ENCODE results near the gene SSBP4.
A peak's percentile ranks its signal among the peaks of the same experiment; 100 is the strongest.

SSBP4 gene

GRCh38 chr19:18435178-18435841 is 16.1 kb downstream of the SSBP4 start:
- no peak for TF ChIP-seq CTCF (conservative IDR thresholded peaks at IDR 0.05; ENCODE audit: control insufficient read depth, insufficient read depth, low read depth, low read length)
- DNase-seq (ENCODE audit: low read depth) = no peak
- no peak overlapping the region for H3K4me3 ChIP-seq (ENCODE audit: control insufficient read depth, low read depth, low read length)

DNA sequence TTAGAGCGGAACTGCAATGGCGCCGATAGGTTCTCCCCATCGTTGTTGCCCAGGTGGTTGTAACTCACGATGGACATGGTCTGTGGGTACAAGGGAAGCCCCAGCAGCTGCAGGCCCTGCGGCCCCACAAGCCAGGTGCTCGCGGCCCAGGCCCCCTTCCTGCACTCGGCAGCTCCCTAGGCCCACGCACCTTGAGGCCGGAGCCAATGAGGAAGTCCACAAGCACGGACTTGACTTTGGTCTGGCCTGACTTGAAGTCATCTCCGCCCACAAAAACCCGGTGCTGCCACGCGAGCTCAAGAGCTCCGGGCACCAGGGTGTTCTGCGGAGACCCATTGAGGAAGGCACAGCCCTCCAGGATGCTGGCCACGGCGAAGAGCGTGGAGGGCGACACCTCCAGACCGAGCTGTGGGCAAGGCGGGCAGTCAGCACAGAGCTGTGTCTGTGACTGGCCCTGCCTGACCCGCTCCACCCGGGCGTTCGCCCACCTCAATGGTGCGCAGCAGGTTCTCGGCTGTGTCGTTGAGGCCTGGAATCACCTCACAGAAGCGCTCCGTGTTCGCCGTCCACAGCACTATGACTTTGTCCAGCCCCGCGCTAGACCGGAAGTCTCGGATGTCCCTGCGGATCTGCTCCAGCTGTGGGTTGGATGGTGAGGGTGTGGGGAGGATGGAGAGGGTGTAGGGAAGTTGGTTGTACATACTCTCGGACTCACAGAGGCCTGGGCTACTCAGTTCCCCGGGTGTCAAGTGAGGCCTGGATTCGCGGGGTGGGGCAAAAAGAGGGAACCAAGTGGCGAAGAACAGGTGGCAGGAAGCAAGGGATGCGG is 16.9 kb downstream of the SSBP4 start:
- H3K4me3 ChIP-seq (ENCODE audit: control insufficient read depth, low read depth, low read length) = no peak overlapping the region
- DNase-seq (ENCODE audit: low read depth) = no peak
- TF ChIP-seq CTCF (conservative IDR thresholded peaks at IDR 0.05; ENCODE audit: control insufficient read depth, insufficient read depth, low read depth, low read length) = no peak

GRCh38 chr19:18436671-18437490 is 17.7 kb downstream of the SSBP4 start:
- DNase-seq (ENCODE audit: low read depth) = peak; percentile 69
- TF ChIP-seq CTCF (conservative IDR thresholded peaks at IDR 0.05; ENCODE audit: control insufficient read depth, insufficient read depth, low read depth, low read length) = no peak
- H3K4me3 ChIP-seq (ENCODE audit: control insufficient read depth, low read depth, low read length) = peak overlapping the region; percentile 10

DNA sequence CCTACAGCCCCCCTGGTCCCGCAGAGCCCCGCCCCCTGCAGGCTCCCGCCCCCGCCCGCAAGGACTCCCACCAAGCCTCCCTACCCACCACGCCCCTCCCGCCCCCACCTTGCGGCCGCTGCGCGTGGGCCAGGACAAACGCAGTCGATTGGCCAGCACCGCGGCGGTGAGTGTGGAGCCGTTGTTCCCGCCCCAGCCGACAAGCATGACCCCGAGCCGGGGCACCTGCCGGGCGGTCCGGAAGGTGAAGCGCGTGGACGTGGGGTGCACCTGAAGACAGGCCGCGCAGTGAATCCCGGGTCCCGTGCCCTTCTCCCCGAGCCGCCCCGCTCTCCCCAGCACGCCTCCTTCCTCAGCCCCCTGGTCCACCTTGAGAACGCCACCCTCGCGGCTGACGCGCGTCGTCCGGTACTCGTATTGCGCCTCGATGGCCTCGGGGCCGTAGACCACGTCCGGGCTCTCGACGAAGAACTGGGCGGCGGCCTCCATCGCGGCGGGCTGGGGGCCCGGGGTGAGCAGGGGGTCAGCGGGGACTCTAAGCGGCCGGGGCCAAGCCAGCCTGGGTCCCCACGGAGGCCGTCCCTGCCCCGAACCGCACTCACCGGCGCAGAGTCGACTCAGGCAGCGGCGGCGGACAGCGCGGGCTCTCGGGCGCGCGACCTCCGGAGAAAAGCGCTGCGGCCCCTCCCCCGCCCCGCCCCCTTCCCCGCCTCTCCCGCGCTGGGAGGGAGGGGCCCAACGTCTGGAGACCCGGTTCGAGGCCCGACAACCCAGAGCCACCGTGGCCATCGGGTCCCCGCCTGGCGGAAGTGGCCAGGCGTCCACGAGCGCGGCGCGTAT is 18.5 kb downstream of the SSBP4 start, which contains the start of gene ISYNA1:
ISYNA1 (minus strand) TSS at position 643 of the 840 bp plus-strand sequence; CDS start at position 489, 154 bp downstream.
- DNase-seq (ENCODE audit: low read depth) = no peak
- H3K4me3 ChIP-seq (ENCODE audit: control insufficient read depth, low read depth, low read length) = peak within 1 kb of the TSS; percentile 34
- TF ChIP-seq CTCF (conservative IDR thresholded peaks at IDR 0.05; ENCODE audit: control insufficient read depth, insufficient read depth, low read depth, low read length) = no peak

- DNase-seq (ENCODE audit: low read depth) = no peak
- TF ChIP-seq CTCF (conservative IDR thresholded peaks at IDR 0.05; ENCODE audit: control insufficient read depth, insufficient read depth, low read depth, low read length) = no peak
- H3K4me3 ChIP-seq (ENCODE audit: control insufficient read depth, low read depth, low read length) = no peak overlapping the region
Observed at GRCh38 chr19:18438331-18439024, 19.3 kb downstream of the SSBP4 start.
